GM21528 (cell line): ENCODE data around the gene SRMS.

ENCODE experiments used
- ATAC-seq: cut with Tn5 transposase; IDR thresholded peaks from one replicate; pipeline ENCODE4 v1.9.1; 2021; ENCODE audit warnings: mild to moderate bottlenecking, moderate library complexity; ENCODE audit not compliant: unreplicated experiment, low FRiP score

SRMS gene

DNA sequence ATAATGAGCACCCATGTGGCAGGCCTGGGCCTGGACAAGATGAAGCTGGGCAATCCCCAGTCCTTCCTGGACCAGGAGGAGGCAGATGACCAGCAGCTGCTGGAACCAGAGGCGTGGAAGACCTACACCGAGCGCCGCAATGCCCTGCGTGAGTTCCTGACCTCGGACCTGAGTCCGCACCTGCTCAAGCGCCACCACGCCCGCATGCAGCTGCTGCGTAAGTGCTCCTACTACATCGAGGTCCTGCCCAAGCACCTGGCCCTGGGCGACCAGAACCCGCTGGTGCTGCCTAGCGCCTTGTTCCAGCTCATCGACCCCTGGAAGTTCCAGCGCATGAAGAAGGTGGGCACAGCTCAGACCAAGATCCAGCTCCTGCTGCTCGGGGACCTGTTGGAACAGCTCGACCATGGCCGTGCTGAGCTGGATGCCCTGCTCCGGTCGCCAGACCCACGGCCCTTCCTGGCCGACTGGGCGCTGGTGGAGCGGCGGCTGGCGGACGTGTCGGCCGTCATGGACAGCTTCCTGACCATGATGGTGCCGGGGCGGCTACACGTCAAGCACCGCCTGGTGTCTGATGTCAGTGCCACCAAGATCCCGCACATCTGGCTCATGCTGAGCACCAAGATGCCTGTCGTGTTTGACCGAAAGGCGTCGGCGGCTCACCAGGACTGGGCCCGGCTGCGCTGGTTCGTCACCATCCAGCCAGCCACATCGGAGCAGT is 8.3 kb upstream of the SRMS start:
- no peak for ATAC-seq

DNA sequence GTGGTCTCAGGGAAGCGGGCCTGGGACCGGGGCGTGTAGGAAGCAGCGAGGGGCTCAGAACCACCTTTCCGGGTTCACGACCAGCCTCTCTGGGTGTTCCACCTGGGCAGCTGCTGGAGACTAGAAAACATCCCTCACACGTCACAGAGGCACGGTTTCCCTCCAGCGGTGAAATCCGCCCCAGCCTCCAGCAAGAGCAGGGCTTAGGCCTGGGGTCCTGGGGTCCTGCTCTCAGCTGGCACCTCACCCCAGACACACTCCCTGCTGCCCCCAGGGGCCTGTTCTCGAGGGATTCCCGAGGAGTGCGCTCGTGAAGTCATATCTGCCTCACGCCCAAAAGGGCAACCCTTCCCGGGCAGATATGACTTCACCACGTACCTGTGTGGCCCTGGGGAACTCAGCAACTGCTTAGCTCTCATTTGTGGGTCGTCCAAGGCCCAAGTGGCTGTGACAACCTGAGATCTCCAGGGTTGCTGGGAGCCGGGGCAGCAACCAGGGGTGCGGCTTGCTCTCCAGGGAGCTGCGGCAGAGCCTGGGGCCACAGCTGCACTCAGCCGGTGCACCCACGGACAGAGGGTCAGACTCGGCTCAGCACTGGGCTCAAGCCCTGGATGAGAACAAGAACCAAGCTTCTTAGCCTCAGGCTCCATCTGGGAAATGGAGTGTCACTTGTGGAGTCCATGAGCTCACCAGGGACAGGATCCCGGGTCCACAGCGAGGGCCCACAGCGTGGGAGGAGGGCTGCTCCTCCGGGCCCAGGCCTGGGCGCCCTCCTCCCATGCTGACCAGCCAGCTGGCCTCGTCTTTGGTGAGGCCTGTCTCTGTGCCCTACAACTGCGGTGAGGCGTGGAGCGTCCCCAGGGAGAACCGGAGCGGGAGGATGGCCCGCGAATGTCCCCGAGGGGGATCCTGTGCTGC is 7.1 kb upstream of the SRMS start:
- ATAC-seq, result no peak

DNA sequence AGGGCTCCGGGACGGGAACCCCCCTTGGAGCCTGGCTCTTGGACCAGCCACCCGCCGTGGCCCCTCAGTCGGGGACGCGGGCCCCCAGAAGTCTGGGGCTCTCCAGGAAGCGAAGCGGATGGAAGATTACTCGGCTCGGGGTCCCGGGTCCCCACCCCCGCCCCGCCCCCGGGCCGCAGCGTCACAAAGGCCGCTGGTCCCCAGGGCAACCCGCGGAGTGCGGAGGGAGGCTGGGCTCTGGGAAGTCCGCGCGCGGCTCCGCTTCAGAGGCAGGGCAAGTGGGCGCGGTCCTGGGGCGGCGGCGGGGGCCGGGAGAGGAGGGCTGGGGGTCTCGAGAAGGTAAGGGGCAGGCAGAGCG is 6.4 kb upstream of the SRMS start, which contains the start of gene FNDC11:
TSS of gene FNDC11 (plus strand) at position 227 of the 358 bp plus-strand sequence. CDS start 1,505 bp downstream, outside the sequence.
- peak; percentile 20 for ATAC-seq

DNA sequence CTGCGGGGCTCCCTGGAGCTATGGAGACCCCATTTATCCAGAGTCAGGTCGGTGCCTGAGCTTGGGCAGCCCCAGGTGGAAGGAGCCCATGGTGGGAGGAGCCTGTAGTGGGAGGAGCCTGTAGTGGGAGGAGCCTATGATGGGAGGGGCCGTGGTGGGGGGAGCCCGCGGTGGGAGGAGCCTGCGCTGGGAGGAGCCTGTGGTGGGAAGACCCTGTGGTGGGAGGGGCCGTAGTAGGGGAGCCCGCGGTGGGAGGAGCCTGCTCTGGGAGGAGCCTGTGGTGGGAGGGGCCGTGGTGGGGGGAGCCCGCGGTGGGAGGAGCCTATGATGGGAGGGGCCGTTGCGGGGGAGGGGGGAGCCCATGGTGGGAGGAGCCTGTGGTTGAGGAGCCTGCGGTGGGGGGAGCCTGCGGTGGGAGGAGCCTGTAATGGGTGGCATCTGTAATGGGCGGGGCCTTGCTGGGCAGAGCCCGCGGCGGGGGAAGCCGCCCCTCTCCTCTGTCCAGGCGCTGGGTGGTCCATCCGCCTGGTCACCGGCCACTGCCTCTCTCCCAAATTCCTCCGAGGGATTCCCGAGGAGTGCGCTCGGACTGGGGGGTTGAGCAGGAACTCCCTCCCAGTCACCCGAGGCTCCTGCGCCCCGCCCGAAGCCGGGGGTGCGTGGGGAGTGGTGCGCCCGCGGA is 5.8 kb upstream of the SRMS start:
- ATAC-seq, result peak; percentile 39

GRCh38 chr20:63552481-63553249 is 5.1 kb upstream of the SRMS start:
- ATAC-seq, result peak; percentile 36

DNA sequence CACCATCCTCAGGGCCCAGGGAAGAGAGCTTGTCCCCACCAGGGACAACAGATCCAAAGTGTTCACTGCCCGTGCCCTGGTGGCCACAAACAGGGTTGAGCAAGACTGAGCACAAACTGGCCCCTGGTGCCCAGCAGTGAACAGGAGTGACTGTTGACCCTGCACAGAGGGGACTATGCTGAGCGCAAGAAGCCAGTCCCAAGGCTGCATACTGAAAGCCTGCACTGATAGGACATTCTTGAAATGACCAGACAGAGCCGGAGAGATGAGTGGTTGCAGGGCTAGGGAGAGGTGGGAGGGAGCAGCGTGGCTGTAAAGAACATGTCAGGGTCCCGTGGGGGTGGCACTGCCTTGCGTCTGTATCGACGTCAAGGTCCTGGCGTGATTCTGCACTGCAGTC is 3.5 kb upstream of the SRMS start:
- no peak for ATAC-seq

GRCh38 chr20:63549679-63550282 is 2.2 kb upstream of the SRMS start:
- no peak for ATAC-seq

- no peak for ATAC-seq
Observed at GRCh38 chr20:63549019-63549418, 1.5 kb upstream of the SRMS start.

DNA sequence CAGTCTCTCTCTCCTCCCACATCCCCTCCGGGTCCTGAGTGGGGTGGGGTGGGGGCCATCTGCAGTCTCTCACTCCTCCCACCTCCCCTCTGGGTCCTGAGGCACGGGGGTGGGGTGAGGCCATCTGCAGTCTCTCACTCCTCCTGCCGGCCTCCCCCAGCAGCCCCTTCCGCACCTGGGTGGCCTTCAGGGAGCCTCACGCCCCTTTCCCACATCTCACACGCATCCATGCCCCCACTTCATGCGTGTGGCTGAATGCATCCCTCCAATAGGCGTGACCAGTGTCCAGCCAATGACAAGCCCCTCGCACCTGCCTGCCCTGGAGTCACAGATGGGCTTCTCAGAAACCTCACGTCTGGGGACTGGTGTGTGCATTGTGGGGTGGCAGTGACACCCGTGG is 993 bp upstream of the SRMS start:
- ATAC-seq, result no peak

DNA sequence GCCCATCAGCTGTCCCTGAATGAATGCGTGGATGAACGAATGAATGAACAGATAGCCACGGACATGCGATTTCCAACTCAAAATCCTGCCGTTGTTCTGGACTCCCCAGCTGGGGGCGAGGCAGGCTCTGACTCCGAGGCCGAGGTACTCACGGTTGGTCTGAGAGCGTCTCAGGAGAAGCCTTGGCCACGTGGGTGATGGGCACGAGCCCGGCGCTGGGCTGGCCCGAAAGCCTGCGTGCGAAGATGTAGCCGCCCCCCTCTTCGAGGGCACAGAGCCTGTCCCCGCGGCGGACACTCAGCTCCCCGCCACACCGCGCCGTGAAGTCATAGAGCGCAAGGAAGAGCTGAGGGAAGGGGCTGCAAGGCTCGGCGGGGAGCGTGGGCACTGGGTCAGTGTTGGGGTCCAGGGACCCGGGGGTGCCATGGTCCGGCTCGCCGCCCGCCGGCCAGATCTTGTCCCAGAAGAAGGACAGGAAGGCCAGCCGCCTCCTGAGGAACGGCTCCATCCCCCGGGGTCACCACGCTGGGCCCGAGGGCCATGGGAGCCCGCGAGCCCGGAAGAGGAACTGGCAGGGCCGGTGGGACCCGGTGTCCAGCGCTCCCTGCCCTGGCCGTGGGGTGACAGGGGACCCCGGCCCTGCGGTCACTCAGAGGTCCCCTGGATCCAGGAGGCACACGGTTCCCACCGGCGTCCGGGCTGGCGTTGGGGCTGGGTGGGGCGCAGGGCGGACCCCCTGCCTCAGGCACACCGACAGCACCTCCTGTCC is 409 bp downstream of the SRMS start:
- no peak for ATAC-seq

- ATAC-seq, result no peak
Observed at GRCh38 chr20:63546256-63546955, 1.1 kb downstream of the SRMS start.

DNA sequence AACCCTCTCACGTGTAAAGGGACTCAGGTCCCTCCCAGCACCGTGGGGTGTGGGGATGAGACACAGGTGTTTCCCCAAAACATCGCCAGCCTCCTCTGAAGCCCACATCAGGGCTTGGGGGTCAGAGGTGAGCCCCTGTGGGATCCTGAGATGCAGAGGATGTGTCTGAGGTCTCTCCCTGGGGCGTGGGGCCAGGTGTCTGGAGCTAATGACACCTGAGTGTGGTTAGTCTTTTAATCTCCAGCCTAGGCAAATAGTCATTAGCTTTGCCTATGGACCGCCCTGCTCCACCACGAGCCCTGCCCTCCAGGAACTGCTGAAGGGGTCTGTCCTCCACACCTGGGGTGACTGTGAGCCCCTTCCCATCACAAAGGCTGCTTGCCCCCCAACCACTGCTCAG is 1.7 kb downstream of the SRMS start:
- no peak for ATAC-seq

GRCh38 chr20:63544958-63545516 is 2.5 kb downstream of the SRMS start:
- no peak for ATAC-seq

DNA sequence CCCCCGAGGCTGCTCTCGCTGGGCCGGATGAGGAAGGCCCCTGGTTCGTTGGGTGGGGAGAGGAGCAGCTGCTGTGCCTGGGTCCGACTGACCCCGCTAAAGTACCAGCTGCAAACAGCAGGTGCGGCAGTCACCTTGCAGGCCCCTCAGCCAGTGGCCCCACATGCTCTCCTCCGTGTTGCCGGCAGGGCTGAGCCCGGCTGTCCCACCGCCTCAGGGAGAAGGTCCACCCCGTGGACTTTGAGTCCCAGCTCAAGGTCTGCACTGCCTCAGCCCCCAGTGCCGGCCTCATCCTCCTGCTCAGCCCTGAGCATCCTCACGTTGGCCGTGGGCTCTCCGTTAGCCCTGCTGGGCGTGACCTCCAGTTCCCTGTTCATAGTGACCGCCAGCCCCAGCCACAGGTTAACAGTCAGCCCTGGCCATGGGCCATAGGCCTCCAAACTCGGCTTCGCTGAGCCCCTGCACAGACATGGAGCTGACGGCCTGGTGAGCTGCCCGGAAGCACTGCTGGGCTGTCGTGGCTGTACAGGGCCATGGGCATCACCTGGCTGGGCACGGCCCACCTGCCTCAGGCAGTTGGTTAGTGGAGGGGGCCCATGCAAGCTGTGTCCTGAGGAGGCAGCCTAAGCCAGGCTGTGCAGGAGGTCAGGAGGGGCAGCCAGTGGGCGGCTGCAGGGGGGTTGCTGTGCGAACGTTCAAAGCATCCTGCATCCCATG is 3.1 kb downstream of the SRMS start:
- no peak for ATAC-seq

DNA sequence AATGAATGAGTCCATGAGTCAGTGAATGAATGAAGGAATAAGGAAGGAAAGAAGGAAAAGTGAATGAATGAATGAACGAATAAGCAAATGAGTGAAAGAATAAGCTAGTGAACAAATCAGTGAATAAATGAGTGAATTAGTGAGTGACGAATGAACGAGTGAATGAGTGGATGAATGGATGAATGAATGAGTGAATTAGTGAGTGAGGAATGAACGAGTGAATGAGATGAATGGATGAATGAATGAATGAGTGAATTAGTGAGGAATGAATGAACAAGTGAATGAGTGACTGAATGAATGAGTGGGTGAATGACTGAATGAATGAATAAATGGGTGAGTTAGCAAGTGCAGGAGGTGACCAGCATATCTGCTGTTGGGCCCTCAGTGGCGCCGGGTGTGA is 3.8 kb downstream of the SRMS start:
- no peak for ATAC-seq

GRCh38 chr20:63543131-63543530 is 4.4 kb downstream of the SRMS start:
- no peak for ATAC-seq

- no peak for ATAC-seq
Observed at GRCh38 chr20:63542696-63543095, 4.9 kb downstream of the SRMS start.
